NCI-H510A (cell line): ENCODE results near the gene MZT2B.
"Not testable (repeated sequence)": the region's sequence is repeated elsewhere in the genome, so short reads cannot be mapped to it uniquely, and the experiment has no call there.

ENCODE experiments used
- DNase-seq: peaks from one replicate; lab custom pipeline; 2025; lab: John Stamatoyannopoulos, UW

Gene MZT2B

GRCh38 chr2:130181880-130182682 is at the start of gene MZT2B:
Gene MZT2B, plus strand, starts transcription at chr2:130182262. Its CDS starts 21 bp downstream, at chr2:130182283.
- DNase-seq, result peak; percentile 77

- no peak for DNase-seq
Observed at GRCh38 chr2:130135692-130136541, 46.1 kb upstream of the MZT2B start.

- DNase-seq, result not testable (repeated sequence)
Observed at GRCh38 chr2:130136546-130136945, 45.5 kb upstream of the MZT2B start.

GRCh38 chr2:130137118-130137517 is 44.9 kb upstream of the MZT2B start:
- not testable (repeated sequence) for DNase-seq

- DNase-seq, result not testable (repeated sequence)
Observed at GRCh38 chr2:130138326-130138725, 43.7 kb upstream of the MZT2B start.

- not testable (repeated sequence) for DNase-seq
Observed at GRCh38 chr2:130138841-130139251, 43.2 kb upstream of the MZT2B start.

- not testable (repeated sequence) for DNase-seq
Observed at GRCh38 chr2:130139331-130140280, 42.5 kb upstream of the MZT2B start.

GRCh38 chr2:130140516-130140915 is 41.5 kb upstream of the MZT2B start:
- DNase-seq, result not testable (repeated sequence)

GRCh38 chr2:130141002-130141401 is 41.1 kb upstream of the MZT2B start:
- not testable (repeated sequence) for DNase-seq

- DNase-seq, result not testable (repeated sequence)
Observed at GRCh38 chr2:130141645-130142370, 40.3 kb upstream of the MZT2B start.

- DNase-seq, result not testable (repeated sequence)
Observed at GRCh38 chr2:130142396-130143265, 39.4 kb upstream of the MZT2B start.

GRCh38 chr2:130143266-130144039 is 38.6 kb upstream of the MZT2B start:
- DNase-seq, result peak; percentile 22

GRCh38 chr2:130145006-130145414 is 37.1 kb upstream of the MZT2B start, which contains the start of gene CCDC74B:
Gene CCDC74B, minus strand, starts transcription at chr2:130145112. Its CDS starts 116 bp downstream, at chr2:130144996.
- DNase-seq, result peak; percentile 45

- DNase-seq, result peak; percentile 22
Observed at GRCh38 chr2:130148515-130148914, 33.5 kb upstream of the MZT2B start.

- no peak for DNase-seq
Observed at GRCh38 chr2:130150181-130151144, 31.6 kb upstream of the MZT2B start.

GRCh38 chr2:130151145-130151512 is 30.9 kb upstream of the MZT2B start:
- not testable (repeated sequence) for DNase-seq

- DNase-seq, result not testable (repeated sequence)
Observed at GRCh38 chr2:130152136-130152815, 29.8 kb upstream of the MZT2B start.
